ENCODE data around the gene SH2D3C. TPM values are rescaled to one million over a fixed set of nuclear protein-coding genes. Genes with fewer than 3 reads are reported as not detected.
A peak's percentile ranks its signal among the peaks of the same experiment; 100 is the strongest.

Gene SH2D3C
- total and polyA plus RNA-seq, 4 experiments from 2014 or later, result 8.7 to 51.5 (median 46.0) TPM

DNA sequence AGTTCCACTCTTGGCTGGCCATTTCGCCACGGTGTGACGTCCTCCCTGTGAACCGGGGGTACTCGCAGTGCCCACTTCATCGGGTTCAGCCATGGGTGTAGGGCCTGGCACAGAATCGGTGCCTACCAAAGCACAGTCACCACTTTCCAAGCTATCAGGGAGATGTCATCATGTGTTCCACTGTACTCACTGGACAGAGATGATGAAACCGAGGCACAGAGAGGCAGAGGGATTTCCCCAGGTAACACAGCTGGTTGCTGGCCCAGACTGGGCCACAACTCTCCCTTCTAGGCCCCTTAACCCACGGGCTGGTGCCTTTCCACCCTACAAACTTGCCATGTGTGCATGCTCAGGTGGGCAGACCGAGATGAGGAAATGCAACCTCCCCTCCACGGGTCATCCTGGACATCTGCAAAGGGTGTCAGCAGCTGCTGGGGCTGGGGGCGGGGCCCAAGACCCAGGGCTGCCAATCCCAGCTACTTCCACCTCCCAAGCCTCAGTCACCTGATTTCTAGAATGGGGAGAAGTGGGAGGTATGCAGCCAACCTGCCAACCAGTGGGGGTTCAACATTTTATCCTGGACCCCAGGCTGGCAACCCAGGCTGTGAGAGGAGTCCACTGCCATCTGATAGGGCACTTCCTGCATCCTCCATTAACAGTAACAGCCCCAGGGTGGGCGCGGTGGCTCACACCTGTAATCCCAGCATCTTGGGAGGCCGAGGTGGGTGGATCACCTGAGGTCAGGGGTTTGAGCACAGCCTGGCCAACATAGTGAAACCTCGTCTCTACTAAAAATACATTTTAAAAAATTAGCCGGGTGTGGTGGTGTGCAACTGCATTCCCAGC lies 893 bp upstream of the SH2D3C start:
- Mint-ChIP-seq H3K4me3 (peak overlapping the region; percentile 83 to 100 (median 100)), H3K36me3 (peaks cover 0 to 23% of the 10 kb centered on the region in 2 donors), H3K27ac (peak overlapping the region; percentile 96 to 98 (median 97)), H3K27me3 (no peaks in the 10 kb centered on the region), H3K4me1 (peaks cover 29 to 84% (median 61%) of the 10 kb centered on the region in 4 donors), H3K9me3 (no peaks in the 10 kb centered on the region)
- peaks cover 80% of the 10 kb centered on the region for H3K4me1 ChIP-seq (ENCODE audit: insufficient read depth, low read length)
- ChIA-PET CTCF (ENCODE audit: partially characterized antibody) (interaction anchor here (1.1 to 2.9 kb wide), 3 partner anchors 9 to 91 kb away, joined by 11 to 12 read pairs (median 12); partner anchors contain the start of gene TOR2A), POLR2A (ENCODE audit: partially characterized antibody) (interaction anchor here (0.6 to 12.3 kb wide), 19 partner anchors 9 to 349 kb away, joined by 3 to 377 read pairs (median 4); partner anchors contain the start of genes ENG, LRSAM1, RPL12 and ST6GALNAC4)
- DNase-seq, result peak in 1 of 5 donors; percentile 86
- H3K36me3 ChIP-seq (ENCODE audit: insufficient read depth, low read length), result peaks cover 1% of the 10 kb centered on the region
- intact Hi-C loops (cut with micrococcal nuclease), result no loop called here
- no peaks in the 10 kb centered on the region for H3K27me3 ChIP-seq (ENCODE audit: insufficient read depth, low read length)
- H3K9me3 ChIP-seq (ENCODE audit: control insufficient read depth in 1 of 2, low read length in 2 of 2), result no peaks in the 10 kb centered on the region
- peak overlapping the region; percentile 91 for H3K27ac ChIP-seq (ENCODE audit: low read depth, low read length)
- H3K4me3 ChIP-seq (ENCODE audit: low read length in 2 of 2), result peak overlapping the region; percentile 49 to 63

GRCh38 chr9:127777368-127777980 lies 992 bp downstream of the SH2D3C start:
- Mint-ChIP-seq H3K36me3 (peaks cover 0 to 34% of the 10 kb centered on the region in 2 donors), H3K9me3 (no peaks in the 10 kb centered on the region), H3K4me1 (peaks cover 17 to 71% (median 51%) of the 10 kb centered on the region in 4 donors), H3K4me3 (peak overlapping the region; percentile 99 to 100 (median 100)), H3K27ac (peak overlapping the region; percentile 96 to 98 (median 97)), H3K27me3 (no peaks in the 10 kb centered on the region)
- peaks cover 80% of the 10 kb centered on the region for H3K4me1 ChIP-seq (ENCODE audit: insufficient read depth, low read length)
- peak overlapping the region; percentile 63 to 97 for H3K4me3 ChIP-seq (ENCODE audit: low read length in 2 of 2)
- intact Hi-C loops (cut with micrococcal nuclease), result no loop called here
- H3K36me3 ChIP-seq (ENCODE audit: insufficient read depth, low read length), result peaks cover 18% of the 10 kb centered on the region
- peak overlapping the region; percentile 91 for H3K27ac ChIP-seq (ENCODE audit: low read depth, low read length)
- no peaks in the 10 kb centered on the region for H3K27me3 ChIP-seq (ENCODE audit: insufficient read depth, low read length)
- no peak for DNase-seq
- H3K9me3 ChIP-seq (ENCODE audit: control insufficient read depth in 1 of 2, low read length in 2 of 2), result no peaks in the 10 kb centered on the region
- CTCF ChIA-PET (ENCODE audit: partially characterized antibody), result interaction anchor here (1.2 to 2.9 kb wide), 3 partner anchors 14 to 93 kb away, joined by 3 to 12 read pairs (median 11); partner anchors contain the start of gene TOR2A
- POLR2A ChIA-PET (ENCODE audit: partially characterized antibody), result interaction anchor here (1.6 to 12.3 kb wide), 3 partner anchors 8 to 327 kb away, joined by 3 to 377 read pairs (median 13); partner anchors contain the start of genes LRSAM1, RPL12 and TOR2A

- H3K27ac Mint-ChIP-seq, result peak overlapping the region; percentile 96 to 98 (median 97)
- ChIA-PET POLR2A (ENCODE audit: partially characterized antibody) (interaction anchor here (1.0 to 15.3 kb wide), 11 partner anchors 7 to 291 kb away, joined by 3 to 377 read pairs (median 4); partner anchors contain the start of genes CDK9, ENG, NAIF1 and SH2D3C), CTCF (ENCODE audit: partially characterized antibody) (interaction anchor here (1.3 to 3.0 kb wide), 4 partner anchors 8 to 93 kb away, joined by 5 to 25 read pairs (median 9); partner anchors contain the start of genes CDK9 and TOR2A)
- Histone ChIP-seq H3K36me3 (ENCODE audit: insufficient read depth, low read length) (peaks cover 19% of the 10 kb centered on the region), H3K27me3 (ENCODE audit: insufficient read depth, low read length) (no peaks in the 10 kb centered on the region), H3K9me3 (ENCODE audit: control insufficient read depth in 1 of 2, low read length in 2 of 2) (no peaks in the 10 kb centered on the region), H3K27ac (ENCODE audit: low read depth, low read length) (peak overlapping the region; percentile 91), H3K4me1 (ENCODE audit: insufficient read depth, low read length) (peaks cover 79% of the 10 kb centered on the region), H3K4me3 (ENCODE audit: low read length in 2 of 2) (peak overlapping the region; percentile 63 to 97)
- no peak for DNase-seq
- peaks cover 0 to 36% of the 10 kb centered on the region in 2 donors for H3K36me3 Mint-ChIP-seq
- peak overlapping the region; percentile 99 to 100 (median 100) for H3K4me3 Mint-ChIP-seq
- H3K9me3 Mint-ChIP-seq, result no peaks in the 10 kb centered on the region
- H3K27me3 Mint-ChIP-seq, result no peaks in the 10 kb centered on the region
- peaks cover 17 to 69% (median 48%) of the 10 kb centered on the region in 4 donors for H3K4me1 Mint-ChIP-seq
- intact Hi-C loops (cut with micrococcal nuclease), result loop anchor here (1.0 kb wide), 1 partner anchor 8 kb away; no protein-coding TSS in a partner anchor
These were observed 1.6 kb downstream of the SH2D3C start for GRCh38 chr9:127776924-127777289.

- CTCF ChIA-PET (ENCODE audit: partially characterized antibody), result interaction anchor here (1.3 to 3.0 kb wide), 5 partner anchors 9 to 94 kb away, joined by 3 to 25 read pairs (median 6); partner anchors contain the start of genes CDK9 and TOR2A
- Mint-ChIP-seq H3K27ac (peak overlapping the region; percentile 96 to 98 (median 97)), H3K36me3 (peaks cover 0 to 41% of the 10 kb centered on the region in 2 donors), H3K4me3 (peak overlapping the region; percentile 99 to 100 (median 100)), H3K4me1 (peaks cover 19 to 69% (median 47%) of the 10 kb centered on the region in 4 donors), H3K27me3 (no peaks in the 10 kb centered on the region), H3K9me3 (no peaks in the 10 kb centered on the region)
- Histone ChIP-seq H3K4me3 (ENCODE audit: low read length in 2 of 2) (peak overlapping the region; percentile 63 to 97), H3K27me3 (ENCODE audit: insufficient read depth, low read length) (no peaks in the 10 kb centered on the region), H3K27ac (ENCODE audit: low read depth, low read length) (peak overlapping the region; percentile 91), H3K4me1 (ENCODE audit: insufficient read depth, low read length) (peaks cover 78% of the 10 kb centered on the region), H3K9me3 (ENCODE audit: control insufficient read depth in 1 of 2, low read length in 2 of 2) (no peaks in the 10 kb centered on the region), H3K36me3 (ENCODE audit: insufficient read depth, low read length) (peaks cover 22% of the 10 kb centered on the region)
- intact Hi-C loops (cut with micrococcal nuclease), result loop anchor here (1.0 kb wide), 1 partner anchor 9 kb away; no protein-coding TSS in a partner anchor
- DNase-seq, result peak; percentile 76 to 88 (median 80)
- POLR2A ChIA-PET (ENCODE audit: partially characterized antibody), result interaction anchor here (0.8 to 15.3 kb wide), 12 partner anchors 7 to 291 kb away, joined by 3 to 377 read pairs (median 4); partner anchors contain the start of genes CDK9, ENG, NAIF1 and SH2D3C
These were observed 2.1 kb downstream of the SH2D3C start for GRCh38 chr9:127776195-127776923.

GRCh38 chr9:127773981-127774380 lies 4.5 kb downstream of the SH2D3C start:
- no peak for DNase-seq
- no peaks in the 10 kb centered on the region for H3K9me3 Mint-ChIP-seq
- Histone ChIP-seq H3K9me3 (ENCODE audit: control insufficient read depth in 1 of 2, low read length in 2 of 2) (no peaks in the 10 kb centered on the region), H3K27me3 (ENCODE audit: insufficient read depth, low read length) (no peaks in the 10 kb centered on the region), H3K36me3 (ENCODE audit: insufficient read depth, low read length) (peaks cover 22% of the 10 kb centered on the region), H3K4me3 (ENCODE audit: low read length in 2 of 2) (no peak overlapping the region), H3K4me1 (ENCODE audit: insufficient read depth, low read length) (peaks cover 74% of the 10 kb centered on the region), H3K27ac (ENCODE audit: low read depth, low read length) (no peak overlapping the region)
- intact Hi-C loops (cut with micrococcal nuclease), result no loop called here
- CTCF ChIA-PET (ENCODE audit: partially characterized antibody), result interaction anchor here (1.2 to 3.0 kb wide), 2 partner anchors 11 to 96 kb away, joined by 3 to 25 read pairs; partner anchors contain the start of gene CDK9
- no peaks in the 10 kb centered on the region for H3K27me3 Mint-ChIP-seq
- peaks cover 1 to 53% of the 10 kb centered on the region in 2 donors for H3K36me3 Mint-ChIP-seq
- H3K4me1 Mint-ChIP-seq, result peaks cover 31 to 72% (median 51%) of the 10 kb centered on the region in 4 donors
- POLR2A ChIA-PET (ENCODE audit: partially characterized antibody), result interaction anchor here (15.3 kb wide), 1 partner anchor 10 kb away, joined by 377 read pairs; the partner anchor contains the start of genes CDK9 and SH2D3C
- H3K27ac Mint-ChIP-seq, result peak overlapping the region in 6 of 7 donors; percentile 9 to 60 (median 39)
- H3K4me3 Mint-ChIP-seq, result peak overlapping the region in 4 of 8 donors; percentile 26 to 65 (median 49)

- peaks cover 22% of the 10 kb centered on the region for H3K36me3 ChIP-seq (ENCODE audit: insufficient read depth, low read length)
- no peak for DNase-seq
- peak overlapping the region in 4 of 7 donors; percentile 42 to 98 (median 78) for H3K27ac Mint-ChIP-seq
- peaks cover 37 to 73% (median 55%) of the 10 kb centered on the region in 4 donors for H3K4me1 Mint-ChIP-seq
- H3K27ac ChIP-seq (ENCODE audit: low read depth, low read length), result no peak overlapping the region
- POLR2A ChIA-PET (ENCODE audit: partially characterized antibody), result interaction anchor here (15.3 kb wide), 1 partner anchor 10 kb away, joined by 377 read pairs; the partner anchor contains the start of genes CDK9 and SH2D3C
- peaks cover 76% of the 10 kb centered on the region for H3K4me1 ChIP-seq (ENCODE audit: insufficient read depth, low read length)
- H3K4me3 ChIP-seq (ENCODE audit: low read length in 2 of 2), result no peak overlapping the region
- H3K27me3 Mint-ChIP-seq, result no peaks in the 10 kb centered on the region
- peaks cover 5 to 53% of the 10 kb centered on the region in 2 donors for H3K36me3 Mint-ChIP-seq
- H3K27me3 ChIP-seq (ENCODE audit: insufficient read depth, low read length), result no peaks in the 10 kb centered on the region
- H3K4me3 Mint-ChIP-seq, result peak overlapping the region in 2 of 8 donors; percentile 0 to 73
- no peaks in the 10 kb centered on the region for H3K9me3 Mint-ChIP-seq
- no peaks in the 10 kb centered on the region for H3K9me3 ChIP-seq (ENCODE audit: control insufficient read depth in 1 of 2, low read length in 2 of 2)
- intact Hi-C loops (cut with micrococcal nuclease), result no loop called here
- CTCF ChIA-PET (ENCODE audit: partially characterized antibody), result interaction anchor here (1.0 to 1.1 kb wide), 2 partner anchors 9 to 11 kb away, joined by 3 to 4 read pairs; no protein-coding TSS in a partner anchor
These were observed 5.2 kb downstream of the SH2D3C start for GRCh38 chr9:127773272-127773671.

Data from CD4-positive, alpha-beta memory T cell (primary cell).